Measurements from ENCODE around the gene EEPD1. TPM values are rescaled to one million over a fixed set of nuclear protein-coding genes. Genes with fewer than 3 reads are reported as not detected.

EEPD1 gene
- total RNA-seq, 2 donors from 2014 or later: 21.9 to 30.1 TPM

GRCh38 chr7:36279926-36280315, 126.9 kb downstream of the EEPD1 start:
- intact Hi-C loops (cut with DNase I): loop anchor here (5.0 kb wide), 3 partner anchors 48 to 123 kb away; no protein-coding TSS in a partner anchor
- Histone ChIP-seq H3K4me3 (no peak overlapping the region), H3K27me3 (replicated peaks; ENCODE audit: insufficient read depth) (no peaks in the 10 kb centered on the region), H3K9me3 (no peaks in the 10 kb centered on the region), H3K27ac (peak overlapping the region in 1 of 2 donors; percentile 32), H3K36me3 (no peaks in the 10 kb centered on the region), H3K4me1 (replicated peaks) (peaks cover 8% of the 10 kb centered on the region)
- 97% methylated on average over 9 of the region's 9 CpGs for WGBS
- DNase-seq (ENCODE audit: low spot score): no peak
- no peak for TF ChIP-seq POLR2A (IDR thresholded peaks at IDR 0.05)
- TF ChIP-seq CTCF (IDR thresholded peaks at IDR 0.05): no peak
- no peak for TF ChIP-seq POLR2AphosphoS5 (IDR thresholded peaks at IDR 0.05)

GRCh38 chr7:36280840-36281812, 128.1 kb downstream of the EEPD1 start:
- H3K27ac ChIP-seq: peak overlapping the region in 1 of 2 donors; percentile 31
- WGBS: 24% methylated on average over 18 of the region's 18 CpGs
- peaks cover 8% of the 10 kb centered on the region for H3K4me1 ChIP-seq (replicated peaks)
- peak; percentile 45 for DNase-seq (ENCODE audit: low spot score)
- H3K4me3 ChIP-seq: no peak overlapping the region
- intact Hi-C loops (cut with DNase I): loop anchor here (5.0 kb wide), 1 partner anchor 124 kb away; no protein-coding TSS in a partner anchor
- no peaks in the 10 kb centered on the region for H3K9me3 ChIP-seq
- H3K27me3 ChIP-seq (replicated peaks; ENCODE audit: insufficient read depth): no peaks in the 10 kb centered on the region
- TF ChIP-seq POLR2A (IDR thresholded peaks at IDR 0.05) (no peak), CTCF (IDR thresholded peaks at IDR 0.05) (peak in 1 of 4 experiments; percentile 14), POLR2AphosphoS5 (IDR thresholded peaks at IDR 0.05) (peak; percentile 59)
- no peaks in the 10 kb centered on the region for H3K36me3 ChIP-seq

- no peak overlapping the region for H3K27ac ChIP-seq
These were observed 129.1 kb downstream of the EEPD1 start for GRCh38 chr7:36281945-36282717.

GRCh38 chr7:36283181-36283580, 130.1 kb downstream of the EEPD1 start:
- Histone ChIP-seq H3K4me1 (replicated peaks) (peaks cover 13% of the 10 kb centered on the region), H3K27me3 (replicated peaks; ENCODE audit: insufficient read depth) (no peaks in the 10 kb centered on the region), H3K9me3 (no peaks in the 10 kb centered on the region), H3K36me3 (no peaks in the 10 kb centered on the region), H3K4me3 (no peak overlapping the region), H3K27ac (no peak overlapping the region)
- intact Hi-C loops (cut with DNase I): loop anchor here (5.0 kb wide), 1 partner anchor 126 kb away; no protein-coding TSS in a partner anchor
- 89% methylated on average over 9 of the region's 9 CpGs for WGBS
- DNase-seq (ENCODE audit: low spot score): no peak
- TF ChIP-seq CTCF (IDR thresholded peaks at IDR 0.05) (no peak), POLR2A (IDR thresholded peaks at IDR 0.05) (no peak), POLR2AphosphoS5 (IDR thresholded peaks at IDR 0.05) (no peak)

More at GRCh38 chr7:36281945-36282717, 129.1 kb downstream of the EEPD1 start:
- 85% methylated on average over 10 of the region's 10 CpGs for WGBS
- Histone ChIP-seq H3K4me1 (replicated peaks) (peaks cover 8% of the 10 kb centered on the region), H3K27me3 (replicated peaks; ENCODE audit: insufficient read depth) (no peaks in the 10 kb centered on the region), H3K9me3 (no peaks in the 10 kb centered on the region), H3K4me3 (no peak overlapping the region), H3K36me3 (no peaks in the 10 kb centered on the region)
- TF ChIP-seq POLR2AphosphoS5 (IDR thresholded peaks at IDR 0.05): no peak
- TF ChIP-seq POLR2A (IDR thresholded peaks at IDR 0.05): no peak
- no peak for TF ChIP-seq CTCF (IDR thresholded peaks at IDR 0.05)
- intact Hi-C loops (cut with DNase I): loop anchor here (5.0 kb wide), 1 partner anchor 125 kb away; no protein-coding TSS in a partner anchor
- DNase-seq (ENCODE audit: low spot score): no peak
